ENCODE results near the gene HIRA.
A peak's percentile ranks its signal among the peaks of the same experiment; 100 is the strongest.

The HIRA gene

GRCh38 chr22:19431649-19432132, at the start of gene HIRA:
Gene HIRA (minus strand): TSS chr22:19431733. CDS start chr22:19431476, 257 bp downstream.
- DNase-seq, result peak; percentile 91

- DNase-seq, result no peak
These were observed 49.3 kb upstream of the HIRA start for GRCh38 chr22:19480789-19481188.

- DNase-seq, result peak; percentile 43
These were observed 48.6 kb upstream of the HIRA start for GRCh38 chr22:19480173-19480568.

GRCh38 chr22:19479355-19480172, 48.0 kb upstream of the HIRA start, which contains the start of gene CDC45:
Gene CDC45 (plus strand): TSS chr22:19479920. CDS start chr22:19479969, 49 bp downstream.
- DNase-seq, result peak; percentile 96

GRCh38 chr22:19478901-19479354, 47.4 kb upstream of the HIRA start, which contains the start of gene UFD1:
Gene UFD1 (minus strand): TSS chr22:19479193. CDS start chr22:19479085, 108 bp downstream.
- DNase-seq, result peak; percentile 87

GRCh38 chr22:19478045-19478900, 46.7 kb upstream of the HIRA start:
- peak; percentile 27 for DNase-seq

GRCh38 chr22:19477321-19478044, 46.0 kb upstream of the HIRA start:
- no peak for DNase-seq

- no peak for DNase-seq
These were observed 44.5 kb upstream of the HIRA start for GRCh38 chr22:19476023-19476422.

- DNase-seq, result no peak
These were observed 42.0 kb upstream of the HIRA start for GRCh38 chr22:19473578-19473977.

GRCh38 chr22:19472233-19472632, 40.7 kb upstream of the HIRA start:
- no peak for DNase-seq

GRCh38 chr22:19471572-19471971, 40.0 kb upstream of the HIRA start:
- no peak for DNase-seq

GRCh38 chr22:19470010-19470409, 38.5 kb upstream of the HIRA start:
- no peak for DNase-seq

- DNase-seq, result no peak
These were observed 37.9 kb upstream of the HIRA start for GRCh38 chr22:19469421-19469820.

GRCh38 chr22:19467912-19468311, 36.4 kb upstream of the HIRA start:
- DNase-seq, result no peak

GRCh38 chr22:19466848-19467752, 35.6 kb upstream of the HIRA start:
- no peak for DNase-seq

GRCh38 chr22:19466126-19466716, 34.7 kb upstream of the HIRA start:
- DNase-seq, result no peak

- DNase-seq, result no peak
These were observed 33.4 kb upstream of the HIRA start for GRCh38 chr22:19464975-19465374.

- no peak for DNase-seq
These were observed 33.0 kb upstream of the HIRA start for GRCh38 chr22:19464546-19464945.

GRCh38 chr22:19463491-19464469, 32.2 kb upstream of the HIRA start:
- DNase-seq, result no peak

- no peak for DNase-seq
These were observed 31.5 kb upstream of the HIRA start for GRCh38 chr22:19463008-19463407.

Measured in activated CD4-positive, alpha-beta T cell treated with anti-CD3 and anti-CD28 coated beads for 48 hours (primary cell).